CD4-positive, alpha-beta T cell treated with Interleukin-12 subunit alpha and Interleukin-12 subunit beta, for 1 hour (primary cell): Measurements from ENCODE around the gene GRHPR.
A peak's percentile ranks its signal among the peaks of the same experiment; 100 is the strongest.
"Not testable (repeated sequence)": the region's sequence is repeated elsewhere in the genome, so short reads cannot be mapped to it uniquely, and the experiment has no call there.

Experiments
- DNase-seq: peaks from one replicate; pipeline ENCODE4 v3.0.0-alpha.2; 2020

Gene GRHPR

GRCh38 chr9:37451628-37452027 is 29.1 kb downstream of the GRHPR start:
- no peak for DNase-seq

DNA sequence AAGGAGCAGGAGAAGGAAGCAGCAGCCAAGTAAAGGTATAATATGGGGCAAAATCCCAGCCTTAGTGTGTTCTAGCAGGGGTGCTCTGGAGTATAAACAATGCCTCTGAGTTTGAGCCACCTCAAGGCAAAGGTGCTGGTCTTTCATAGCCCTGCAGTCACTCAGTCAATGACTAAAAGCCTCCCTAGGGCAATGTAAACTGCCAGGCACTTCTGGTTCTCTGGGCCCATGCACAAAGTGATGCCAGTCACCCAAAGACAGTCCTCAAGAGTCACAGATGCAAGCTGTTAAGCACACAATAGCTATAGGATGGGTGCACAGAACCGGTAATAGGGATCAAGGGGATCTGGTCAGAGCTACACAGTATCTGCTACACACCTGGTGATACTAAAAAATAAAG is 30.1 kb downstream of the GRHPR start:
- no peak for DNase-seq

- DNase-seq: no peak
Measured at GRCh38 chr9:37453827-37454226, 31.3 kb downstream of the GRHPR start.

DNA sequence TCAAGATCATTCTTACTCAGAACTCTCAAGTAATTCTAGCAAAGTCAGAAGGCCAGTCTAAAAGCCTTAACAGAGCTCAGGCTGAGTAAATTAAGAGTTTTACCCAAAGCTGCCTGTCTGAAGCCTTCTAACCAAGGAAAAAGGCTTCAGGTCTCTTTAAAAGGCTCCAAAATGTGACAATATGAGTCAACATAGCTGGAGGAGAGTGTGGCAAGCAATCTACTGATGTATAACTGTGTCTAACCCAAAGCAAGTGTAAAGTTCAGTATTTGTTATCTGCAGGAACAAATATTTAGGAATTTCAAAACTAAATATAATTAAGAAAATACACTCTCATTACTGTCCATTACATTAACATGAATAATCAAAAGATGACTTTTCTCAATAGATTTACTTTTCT is 31.7 kb downstream of the GRHPR start:
- no peak for DNase-seq

GRCh38 chr9:37455884-37456647 is 33.6 kb downstream of the GRHPR start:
- DNase-seq: no peak

GRCh38 chr9:37456817-37457216 is 34.3 kb downstream of the GRHPR start:
- no peak for DNase-seq

- no peak for DNase-seq
Measured at GRCh38 chr9:37464006-37464405, 41.5 kb downstream of the GRHPR start.

DNA sequence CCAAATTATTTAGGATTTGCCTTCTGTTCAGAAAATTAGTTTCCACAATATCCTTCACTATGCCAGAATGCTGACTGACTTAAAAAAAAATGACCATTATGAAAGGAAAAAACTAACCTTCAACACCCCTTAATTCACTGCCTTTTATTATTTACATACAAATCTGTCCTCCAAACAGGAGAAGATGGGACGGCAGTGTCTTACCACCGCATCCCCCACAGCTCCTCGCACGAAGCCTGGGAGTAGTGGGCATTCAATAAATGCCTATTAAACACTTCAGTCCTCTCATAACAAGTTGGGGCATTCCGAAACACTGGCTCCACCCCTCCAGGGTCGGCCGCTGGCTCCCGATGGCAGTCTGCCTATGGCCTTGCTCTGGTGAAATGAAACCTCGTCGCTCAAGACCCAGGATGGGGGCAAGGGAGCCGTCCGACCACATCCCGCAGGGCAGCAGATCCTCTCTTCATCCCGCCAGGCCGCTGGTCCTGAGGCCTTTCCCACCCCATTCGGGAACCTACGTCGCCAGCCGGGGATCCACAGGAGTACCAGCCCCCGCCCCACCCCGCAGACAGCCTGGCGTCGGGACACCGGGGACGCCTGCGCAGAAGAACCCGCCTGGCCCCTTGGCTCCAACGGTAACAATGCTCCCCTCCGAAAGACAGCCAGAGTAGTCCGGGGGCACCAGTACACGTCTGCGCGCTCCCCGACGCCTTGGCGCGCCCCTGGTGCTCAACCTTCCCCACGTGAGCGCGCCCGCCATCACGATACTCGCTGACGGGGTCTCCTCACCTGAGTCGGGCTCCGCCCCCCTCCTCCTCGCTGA is 42.1 kb downstream of the GRHPR start:
- peak; percentile 77 for DNase-seq

GRCh38 chr9:37465249-37466036 is 42.9 kb downstream of the GRHPR start, which contains the start of gene ZBTB5:
TSS of gene ZBTB5 (minus strand) at chr9:37465450. CDS start at chr9:37442551, 22,899 bp downstream.
- DNase-seq: peak; percentile 99

- peak; percentile 16 for DNase-seq
Measured at GRCh38 chr9:37466037-37466709, 43.7 kb downstream of the GRHPR start.

DNA sequence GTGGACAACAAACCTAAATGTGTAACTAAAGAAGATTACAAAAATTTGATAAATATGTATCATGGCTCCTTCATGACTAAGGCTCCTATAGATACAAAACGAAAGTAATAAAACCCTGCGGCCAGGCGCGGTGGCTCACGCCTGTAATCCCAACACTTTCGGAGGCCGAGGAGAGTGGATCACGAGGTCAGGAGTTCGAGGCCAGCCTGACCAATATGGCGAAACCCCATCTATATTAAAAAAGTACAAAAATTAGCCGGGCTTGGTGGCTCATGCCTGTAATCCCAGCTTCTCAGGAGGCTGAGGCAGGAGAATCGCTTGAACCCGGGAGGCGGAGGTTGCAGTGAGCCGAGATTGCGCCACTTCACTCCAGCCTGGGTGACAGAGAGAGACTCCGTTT is 45.0 kb downstream of the GRHPR start:
- not testable (repeated sequence) for DNase-seq

- DNase-seq: no peak
Measured at GRCh38 chr9:37468620-37469019, 46.1 kb downstream of the GRHPR start.

GRCh38 chr9:37471942-37472684 is 49.6 kb downstream of the GRHPR start:
- DNase-seq: no peak

GRCh38 chr9:37473982-37474381 is 51.5 kb downstream of the GRHPR start:
- not testable (repeated sequence) for DNase-seq

GRCh38 chr9:37474438-37474837 is 51.9 kb downstream of the GRHPR start:
- no peak for DNase-seq

GRCh38 chr9:37476930-37477329 is 54.4 kb downstream of the GRHPR start:
- DNase-seq: no peak

GRCh38 chr9:37477443-37477842 is 54.9 kb downstream of the GRHPR start:
- DNase-seq: not testable (repeated sequence)

GRCh38 chr9:37477987-37478619 is 55.6 kb downstream of the GRHPR start:
- not testable (repeated sequence) for DNase-seq

DNA sequence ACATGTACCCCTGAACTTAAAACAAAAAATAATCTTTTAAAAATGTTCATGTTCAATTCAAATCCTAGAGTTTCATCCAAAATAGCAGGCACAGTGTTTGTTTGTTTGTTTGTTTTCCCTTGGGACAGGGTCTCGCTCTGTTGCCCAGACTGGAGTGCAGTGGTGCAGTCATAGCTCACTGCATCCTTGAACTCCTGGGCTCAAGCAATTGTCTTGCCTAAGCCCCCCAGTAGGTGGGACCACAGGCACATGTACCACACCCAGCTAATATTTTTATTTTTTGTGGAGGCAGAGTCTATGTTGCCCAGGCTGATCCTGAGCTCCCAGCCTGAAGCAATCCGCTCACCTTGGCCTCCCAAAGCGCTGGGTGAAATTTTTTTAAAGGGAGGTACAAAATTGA is 58.3 kb downstream of the GRHPR start:
- no peak for DNase-seq

DNA sequence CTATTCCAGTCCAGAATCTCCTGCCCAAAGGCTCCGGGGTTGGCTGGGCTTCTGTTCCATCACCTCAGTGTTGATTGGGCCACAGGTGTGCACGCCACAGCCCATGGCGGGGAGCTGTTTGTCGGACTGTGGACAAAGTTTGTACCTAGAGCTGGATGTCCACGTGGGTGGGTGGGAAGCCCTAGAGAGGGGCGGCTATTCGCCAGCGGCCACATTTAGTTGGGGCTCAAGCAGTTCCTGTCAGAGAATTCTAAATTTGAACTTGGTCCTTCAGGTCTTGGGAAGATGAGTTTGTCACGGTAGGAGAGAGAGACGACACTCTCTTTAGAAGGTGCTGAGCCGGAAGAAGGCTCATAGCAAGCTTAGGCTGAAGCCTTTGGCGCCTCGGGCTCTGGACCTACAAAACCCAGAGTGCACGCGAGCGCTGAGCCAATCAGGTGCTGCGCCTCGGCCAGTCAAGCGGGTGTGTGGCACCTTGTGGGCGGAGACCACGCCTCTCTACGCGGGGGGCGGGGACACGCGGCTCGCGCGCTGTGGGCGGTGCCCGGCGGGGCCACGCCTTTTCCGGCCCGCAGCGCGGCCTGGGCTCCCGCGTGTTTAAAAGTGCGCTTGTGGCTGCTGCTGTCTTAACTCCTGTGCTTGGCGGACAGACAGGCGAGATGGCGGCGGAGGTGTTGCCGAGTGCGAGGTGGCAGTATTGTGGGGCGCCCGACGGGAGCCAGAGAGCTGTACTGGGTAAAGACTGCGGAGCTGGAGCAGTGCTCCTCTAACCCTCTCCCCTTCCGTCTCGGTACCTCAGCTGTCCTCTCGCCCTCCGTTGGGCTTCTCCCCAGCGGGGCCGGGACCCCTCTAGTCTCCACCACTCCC is 63.1 kb downstream of the GRHPR start, which contains the start of gene POLR1E:
Gene POLR1E, plus strand, starts transcription at position 560 of the 867 bp plus-strand sequence. Its CDS starts 100 bp downstream, at position 660.
- peak; percentile 97 for DNase-seq
